ENCODE measurements around the gene BLVRB. TPM values are rescaled to one million over a fixed set of nuclear protein-coding genes. Genes with fewer than 3 reads are reported as not detected.

Gene BLVRB
- polyA plus RNA-seq, result 90.8 TPM
- long read RNA-seq, donor 1, transcript BLVRB-201 (5 exons, 873 nt), result major isoform, 36 of 36 reads
- long read RNA-seq, donor 1, partial matches to known transcripts, result 0 of 36 reads
- long read RNA-seq, donor 1, other reads (novel, unspliced or antisense), result 0 of 36 reads
- long read RNA-seq, donor 2, transcript BLVRB-201 (5 exons, 873 nt), result major isoform, 93 of 115 reads
- long read RNA-seq, donor 2, partial matches to known transcripts, result 16 of 115 reads
- long read RNA-seq, donor 2, other reads (novel, unspliced or antisense), result 0 of 115 reads
- long read RNA-seq, donor 3, transcript BLVRB-204 (3 exons, 676 nt), result minor isoform, 10 of 190 reads
- long read RNA-seq, donor 3, transcript BLVRB-201 (5 exons, 873 nt), result major isoform, 137 of 190 reads
- long read RNA-seq, donor 3, partial matches to known transcripts, result 43 of 190 reads
- long read RNA-seq, donor 3, other reads (novel, unspliced or antisense), result 0 of 190 reads
- long read RNA-seq, donor 4, transcript BLVRB-201 (5 exons, 873 nt), result major isoform, 8 of 8 reads
- long read RNA-seq, donor 4, partial matches to known transcripts, result 0 of 8 reads
- long read RNA-seq, donor 4, other reads (novel, unspliced or antisense), result 0 of 8 reads
- long read RNA-seq, donor 5, transcript BLVRB-201 (5 exons, 873 nt), result major isoform, 36 of 36 reads
- long read RNA-seq, donor 5, partial matches to known transcripts, result 0 of 36 reads
- long read RNA-seq, donor 5, other reads (novel, unspliced or antisense), result 0 of 36 reads
- long read RNA-seq, donor 6, transcript BLVRB-201 (5 exons, 873 nt), result major isoform, 82 of 106 reads
- long read RNA-seq, donor 6, partial matches to known transcripts, result 20 of 106 reads
- long read RNA-seq, donor 6, other reads (novel, unspliced or antisense), result 0 of 106 reads
- long read RNA-seq, donor 7, transcript BLVRB-201 (5 exons, 873 nt), result major isoform, 36 of 37 reads
- long read RNA-seq, donor 7, partial matches to known transcripts, result 0 of 37 reads
- long read RNA-seq, donor 7, other reads (novel, unspliced or antisense), result 0 of 37 reads
- long read RNA-seq, donor 8, transcript BLVRB-204 (3 exons, 676 nt), result minor isoform, 5 of 143 reads
- long read RNA-seq, donor 8, transcript BLVRB-201 (5 exons, 873 nt), result major isoform, 128 of 143 reads
- long read RNA-seq, donor 8, partial matches to known transcripts, result 10 of 143 reads
- long read RNA-seq, donor 8, other reads (novel, unspliced or antisense), result 0 of 143 reads
- long read RNA-seq, donor 9, transcript BLVRB-201 (5 exons, 873 nt), result major isoform, 100 of 129 reads
- long read RNA-seq, donor 9, partial matches to known transcripts, result 27 of 129 reads
- long read RNA-seq, donor 9, other reads (novel, unspliced or antisense), result 0 of 129 reads
- long read RNA-seq, donor 10, transcript BLVRB-201 (5 exons, 873 nt), result major isoform, 95 of 121 reads
- long read RNA-seq, donor 10, partial matches to known transcripts, result 22 of 121 reads
- long read RNA-seq, donor 10, other reads (novel, unspliced or antisense), result 0 of 121 reads
- long read RNA-seq, donor 11, transcript BLVRB-201 (5 exons, 873 nt), result major isoform, 64 of 92 reads
- long read RNA-seq, donor 11, partial matches to known transcripts, result 24 of 92 reads
- long read RNA-seq, donor 11, other reads (novel, unspliced or antisense), result 0 of 92 reads

GRCh38 chr19:40465557-40466218 is at the start of gene BLVRB:
TSS of gene BLVRB (minus strand) at chr19:40465745. CDS start at chr19:40465688, 57 bp downstream.
- peaks cover 15% of the 10 kb centered on the region for H3K27me3 ChIP-seq (ENCODE audit: control insufficient read depth, insufficient read depth, low read length)
- no CpG with 5 or more reads among the region's 54 CpGs for WGBS (ENCODE audit: insufficient coverage, low lambda C conversion rate)
- H3K4me3 ChIP-seq (ENCODE audit: low read length), result peak within 1 kb of the TSS; percentile 80
- H3K9me3 ChIP-seq (ENCODE audit: control insufficient read depth, low read depth, low read length), result peaks cover 7% of the 10 kb centered on the region
- H3K27ac ChIP-seq (ENCODE audit: low read length), result peak within 1 kb of the TSS; percentile 95
- peaks cover 17% of the 10 kb centered on the region for H3K4me1 ChIP-seq (ENCODE audit: control insufficient read depth, insufficient read depth, low read length)
- DNase-seq, result peak; percentile 100
- no peaks in the 10 kb centered on the region for H3K36me3 ChIP-seq (ENCODE audit: control insufficient read depth, insufficient read depth, low read length)

- Histone ChIP-seq H3K36me3 (ENCODE audit: control insufficient read depth, insufficient read depth, low read length) (no peaks in the 10 kb centered on the region), H3K4me3 (ENCODE audit: low read length) (no peak overlapping the region), H3K27me3 (ENCODE audit: control insufficient read depth, insufficient read depth, low read length) (peaks cover 59% of the 10 kb centered on the region), H3K4me1 (ENCODE audit: control insufficient read depth, insufficient read depth, low read length) (no peaks in the 10 kb centered on the region), H3K27ac (ENCODE audit: low read length) (no peak overlapping the region), H3K9me3 (ENCODE audit: control insufficient read depth, low read depth, low read length) (peaks cover 5% of the 10 kb centered on the region)
- no peak for DNase-seq
- WGBS (ENCODE audit: insufficient coverage, low lambda C conversion rate), result no CpG with 5 or more reads among the region's 4 CpGs
These were observed 48.3 kb upstream of the BLVRB start for GRCh38 chr19:40513741-40514315.

GRCh38 chr19:40513345-40513678 is 47.8 kb upstream of the BLVRB start:
- Histone ChIP-seq H3K9me3 (ENCODE audit: control insufficient read depth, low read depth, low read length) (peaks cover 5% of the 10 kb centered on the region), H3K4me1 (ENCODE audit: control insufficient read depth, insufficient read depth, low read length) (no peaks in the 10 kb centered on the region), H3K36me3 (ENCODE audit: control insufficient read depth, insufficient read depth, low read length) (no peaks in the 10 kb centered on the region), H3K27me3 (ENCODE audit: control insufficient read depth, insufficient read depth, low read length) (peaks cover 54% of the 10 kb centered on the region), H3K27ac (ENCODE audit: low read length) (no peak overlapping the region), H3K4me3 (ENCODE audit: low read length) (no peak overlapping the region)
- no peak for DNase-seq
- WGBS (ENCODE audit: insufficient coverage, low lambda C conversion rate), result no CpG with 5 or more reads among the region's 27 CpGs

- Histone ChIP-seq H3K4me3 (ENCODE audit: low read length) (no peak overlapping the region), H3K36me3 (ENCODE audit: control insufficient read depth, insufficient read depth, low read length) (no peaks in the 10 kb centered on the region), H3K9me3 (ENCODE audit: control insufficient read depth, low read depth, low read length) (peaks cover 5% of the 10 kb centered on the region), H3K27me3 (ENCODE audit: control insufficient read depth, insufficient read depth, low read length) (peaks cover 57% of the 10 kb centered on the region), H3K4me1 (ENCODE audit: control insufficient read depth, insufficient read depth, low read length) (no peaks in the 10 kb centered on the region), H3K27ac (ENCODE audit: low read length) (no peak overlapping the region)
- DNase-seq, result peak in 1 of 2 donors; percentile 40
- WGBS (ENCODE audit: insufficient coverage, low lambda C conversion rate), result no CpG with 5 or more reads among the region's 105 CpGs
These were observed 47.2 kb upstream of the BLVRB start for GRCh38 chr19:40512473-40513344.

- H3K9me3 ChIP-seq (ENCODE audit: control insufficient read depth, low read depth, low read length), result peaks cover 5% of the 10 kb centered on the region
- no peak overlapping the region for H3K27ac ChIP-seq (ENCODE audit: low read length)
- DNase-seq, result no peak
- no CpG with 5 or more reads among the region's 1 CpG for WGBS (ENCODE audit: insufficient coverage, low lambda C conversion rate)
- no peaks in the 10 kb centered on the region for H3K4me1 ChIP-seq (ENCODE audit: control insufficient read depth, insufficient read depth, low read length)
- H3K27me3 ChIP-seq (ENCODE audit: control insufficient read depth, insufficient read depth, low read length), result peaks cover 56% of the 10 kb centered on the region
- H3K4me3 ChIP-seq (ENCODE audit: low read length), result no peak overlapping the region
- no peaks in the 10 kb centered on the region for H3K36me3 ChIP-seq (ENCODE audit: control insufficient read depth, insufficient read depth, low read length)
These were observed 46.5 kb upstream of the BLVRB start for GRCh38 chr19:40512110-40512472.

- Histone ChIP-seq H3K36me3 (ENCODE audit: control insufficient read depth, insufficient read depth, low read length) (no peaks in the 10 kb centered on the region), H3K27me3 (ENCODE audit: control insufficient read depth, insufficient read depth, low read length) (peaks cover 56% of the 10 kb centered on the region), H3K27ac (ENCODE audit: low read length) (no peak overlapping the region), H3K9me3 (ENCODE audit: control insufficient read depth, low read depth, low read length) (peaks cover 5% of the 10 kb centered on the region), H3K4me3 (ENCODE audit: low read length) (no peak overlapping the region), H3K4me1 (ENCODE audit: control insufficient read depth, insufficient read depth, low read length) (no peaks in the 10 kb centered on the region)
- WGBS (ENCODE audit: insufficient coverage, low lambda C conversion rate), result no CpG with 5 or more reads among the region's 6 CpGs
- no peak for DNase-seq
These were observed 45.9 kb upstream of the BLVRB start for GRCh38 chr19:40511487-40511886.

GRCh38 chr19:40510526-40511115 is 45.1 kb upstream of the BLVRB start:
- DNase-seq, result no peak
- H3K27me3 ChIP-seq (ENCODE audit: control insufficient read depth, insufficient read depth, low read length), result peaks cover 55% of the 10 kb centered on the region
- no peaks in the 10 kb centered on the region for H3K36me3 ChIP-seq (ENCODE audit: control insufficient read depth, insufficient read depth, low read length)
- H3K27ac ChIP-seq (ENCODE audit: low read length), result no peak overlapping the region
- no CpG with 5 or more reads among the region's 7 CpGs for WGBS (ENCODE audit: insufficient coverage, low lambda C conversion rate)
- peaks cover 5% of the 10 kb centered on the region for H3K9me3 ChIP-seq (ENCODE audit: control insufficient read depth, low read depth, low read length)
- H3K4me1 ChIP-seq (ENCODE audit: control insufficient read depth, insufficient read depth, low read length), result no peaks in the 10 kb centered on the region
- H3K4me3 ChIP-seq (ENCODE audit: low read length), result no peak overlapping the region

- H3K27me3 ChIP-seq (ENCODE audit: control insufficient read depth, insufficient read depth, low read length), result peaks cover 38% of the 10 kb centered on the region
- H3K9me3 ChIP-seq (ENCODE audit: control insufficient read depth, low read depth, low read length), result peaks cover 5% of the 10 kb centered on the region
- no peak for DNase-seq
- 90% methylated on average over 2 of the region's 8 CpGs for WGBS (ENCODE audit: insufficient coverage, low lambda C conversion rate)
- no peaks in the 10 kb centered on the region for H3K4me1 ChIP-seq (ENCODE audit: control insufficient read depth, insufficient read depth, low read length)
- H3K27ac ChIP-seq (ENCODE audit: low read length), result no peak overlapping the region
- no peaks in the 10 kb centered on the region for H3K36me3 ChIP-seq (ENCODE audit: control insufficient read depth, insufficient read depth, low read length)
- no peak overlapping the region for H3K4me3 ChIP-seq (ENCODE audit: low read length)
These were observed 43.3 kb upstream of the BLVRB start for GRCh38 chr19:40508739-40509260.
